GM21576 (cell line): Measurements from ENCODE around the gene THAP6.

Source experiments
- ATAC-seq: cut with Tn5 transposase; IDR thresholded peaks from one replicate; pipeline ENCODE4 v1.9.1; 2021; ENCODE audit warnings: mild to moderate bottlenecking, moderate library complexity; ENCODE audit not compliant: unreplicated experiment

Gene THAP6

GRCh38 chr4:75566911-75567310 is 52.6 kb downstream of the THAP6 start:
- ATAC-seq, result no peak

- no peak for ATAC-seq
Measured at GRCh38 chr4:75567725-75568124, 53.5 kb downstream of the THAP6 start.
